HCT116 (cell line): ENCODE data around the gene RAP2B. TPM values are rescaled to one million over a fixed set of nuclear protein-coding genes. Genes with fewer than 3 reads are reported as not detected.

Source experiments
- ATAC-seq: fragments of 200-7000 bp; cut with Tn5 transposase; 2 replicates; pipeline ENCODE4 v1.9.1; 2020; ENCODE audit warnings: mild to moderate bottlenecking, moderate library complexity
- BruUV-seq: library from RNA; stranded (reverse); fragments of 400-500 nt; replicated peaks from 2 replicates; lab custom pipeline; 2021; lab: Mats Ljungman, UMichigan
- CTCF ChIA-PET: fragments of 300-600 bp; sonication (Branson Sonifier 250); formaldehyde crosslinking; loops from one replicate; lab custom pipeline; 2021; ENCODE audit warnings: antibody characterized with exemption; lab: Charles Lee
- POLR2A ChIA-PET: fragments of 300-600, 350-600 bp; sonication (Branson Sonifier 250); formaldehyde crosslinking; loops from one replicate; lab custom pipeline; 2021; ENCODE audit warnings: antibody characterized with exemption; lab: Charles Lee
- RAD21 ChIA-PET, 2 experiments: fragments of 300-600 bp; sonication (Branson Sonifier 250); formaldehyde crosslinking; loops; one replicate each; lab custom pipeline; 2023; ENCODE audit warnings: low total read pairs in 2 of 2; ENCODE audit not compliant: uncharacterized antibody in 2 of 2, unreplicated experiment in 2 of 2, low non-redundant PET in 1 of 2; lab: Charles Lee
- DNase-seq: peaks from one replicate; pipeline ENCODE4 v3.0.0-alpha.2; 2010; ENCODE audit warnings: low read depth, low spot score
- H2AFZ ChIP-seq: fragments of 200-600 bp; shearing (Covaris generic), sonication (generic); 2 replicates; pipeline ENCODE4 v1.6.1; 2017; ENCODE audit warnings: low read depth, mixed run types, mixed read lengths, antibody characterized with exemption, low read length; ENCODE audit not compliant: poor library complexity, severe bottlenecking
- H3K27ac ChIP-seq: 2 replicates; pipeline ENCODE4 v1.5.1; 2012; ENCODE audit warnings: low read depth, low read length
- H3K27me3 ChIP-seq: fragments of 200-600 bp; sonication (generic); 2 replicates; pipeline ENCODE4 v1.6.1; 2016; ENCODE audit warnings: mixed run types, low read length, mixed read lengths; ENCODE audit not compliant: insufficient read depth
- H3K36me3 ChIP-seq, 2 experiments: fragments of 200-500 bp in 1 of 2; fragments of 200-600 bp in 1 of 2; sonication (Bioruptor generic) in 1 of 2; sonication (generic) in 1 of 2; 2 replicates each; pipeline versions ENCODE4 v1.5.1 to v1.6.1; 2014 to 2016; ENCODE audit warnings: low read length in 2 of 2, inconsistent platforms in 1 of 2, mixed read lengths in 1 of 2, mixed run types in 1 of 2; ENCODE audit not compliant: insufficient read depth in 2 of 2, control insufficient read depth in 1 of 2
- H3K4me1 ChIP-seq, 2 experiments: fragments of 200-600 bp in 1 of 2; sonication (generic) in 1 of 2; 2 replicates each; pipeline versions ENCODE4 v1.5.1 to v1.6.1; 2012 to 2017; ENCODE audit warnings: low read length in 2 of 2, inconsistent platforms in 1 of 2, mild to moderate bottlenecking in 1 of 2, mixed read lengths in 1 of 2, mixed run types in 1 of 2, moderate library complexity in 1 of 2; ENCODE audit not compliant: insufficient read depth in 2 of 2, control insufficient read depth in 1 of 2
- H3K4me2 ChIP-seq: fragments of 200-600 bp; sonication (generic); 2 replicates; pipeline ENCODE4 v1.6.1; 2017; ENCODE audit warnings: mixed run types, low read length, mixed read lengths
- H3K4me3 ChIP-seq, 2 experiments: fragments of 200-600 bp in 1 of 2; sonication (generic) in 1 of 2; replicated peaks in 1 of 2; 2 replicates each; pipeline ENCODE4 v1.5.1; 2011 to 2016; ENCODE audit warnings: low read length in 2 of 2, control low read depth in 1 of 2, low read depth in 1 of 2, mild to moderate bottlenecking in 1 of 2, mixed read lengths in 1 of 2, mixed run types in 1 of 2
- H3K79me2 ChIP-seq: fragments of 200-600 bp; sonication (generic); 2 replicates; pipeline ENCODE4 v1.6.1; 2017; ENCODE audit warnings: mild to moderate bottlenecking, mixed run types, low read length, moderate library complexity, mixed read lengths; ENCODE audit not compliant: insufficient read depth
- H3K9ac ChIP-seq: fragments of 200-600 bp; sonication (generic); 2 replicates; pipeline ENCODE4 v1.6.1; 2016; ENCODE audit warnings: low read length, mixed read lengths
- H3K9me2 ChIP-seq: fragments of 200-600 bp; sonication (generic), shearing (Covaris generic); 2 replicates; pipeline ENCODE4 v1.6.1; 2017; ENCODE audit warnings: mixed run types, mild to moderate bottlenecking, moderate library complexity; ENCODE audit not compliant: insufficient read depth
- H3K9me3 ChIP-seq, 2 experiments: fragments of 200-500 bp in 1 of 2; fragments of 200-600 bp in 1 of 2; sonication (Bioruptor generic) in 1 of 2; sonication (generic) in 1 of 2; 2 replicates each; pipeline ENCODE4 v1.6.1; 2014 to 2017; ENCODE audit warnings: low read length in 2 of 2, mixed read lengths in 2 of 2, inconsistent platforms in 1 of 2, low read depth in 1 of 2, mild to moderate bottlenecking in 1 of 2, mixed run types in 1 of 2, moderate library complexity in 1 of 2; ENCODE audit not compliant: control insufficient read depth in 1 of 2, insufficient read depth in 1 of 2
- H4K20me1 ChIP-seq: fragments of 200-600 bp; sonication (generic), shearing (Covaris generic); 2 replicates; pipeline ENCODE4 v1.6.1; 2017; ENCODE audit warnings: mixed run types, mild to moderate bottlenecking, moderate library complexity; ENCODE audit not compliant: insufficient read depth
- CEBPB ChIP-seq: IDR thresholded peaks from 2 replicates; pipeline ENCODE4 v1.6.1; 2012; ENCODE audit warnings: low read depth
- EGR1 ChIP-seq: IDR thresholded peaks from 2 replicates; pipeline ENCODE4 v1.6.1; 2012; ENCODE audit warnings: low read depth
- ELF1 ChIP-seq: IDR thresholded peaks from 2 replicates; pipeline ENCODE4 v1.6.1; 2012; ENCODE audit warnings: low read depth, borderline replicate concordance
- EZH2 ChIP-seq: fragments of 200-600 bp; sonication (generic); IDR thresholded peaks from 2 replicates; pipeline ENCODE4 v1.6.1; 2017; ENCODE audit warnings: antibody characterized with exemption, mixed run types
- EZH2phosphoT487 ChIP-seq: fragments of 200-600 bp; IDR thresholded peaks from 2 replicates; pipeline ENCODE4 v1.6.1; 2018; ENCODE audit warnings: antibody characterized with exemption, borderline replicate concordance
- FOSL1 ChIP-seq: IDR thresholded peaks from 2 replicates; pipeline ENCODE4 v1.6.1; 2012; ENCODE audit warnings: low read depth
- RAD21 ChIP-seq: IDR thresholded peaks from 2 replicates; pipeline ENCODE4 v1.6.1; 2012; ENCODE audit warnings: low read depth, mild to moderate bottlenecking
- SIN3A ChIP-seq: IDR thresholded peaks from 2 replicates; pipeline ENCODE4 v1.6.1; 2012; ENCODE audit warnings: low read depth
- SP1 ChIP-seq: IDR thresholded peaks from 2 replicates; pipeline ENCODE4 v1.6.1; 2012; ENCODE audit warnings: low read depth
- SRF ChIP-seq: IDR thresholded peaks from 2 replicates; pipeline ENCODE4 v1.6.1; 2012; ENCODE audit warnings: low read depth
- TCF7L2 ChIP-seq: IDR thresholded peaks from 2 replicates; pipeline ENCODE4 v1.7.0; 2011; ENCODE audit warnings: borderline replicate concordance, inconsistent platforms; ENCODE audit not compliant: insufficient read depth, insufficient read length; ENCODE audit errors: extremely low read depth
- YY1 ChIP-seq: IDR thresholded peaks from 2 replicates; pipeline ENCODE4 v1.6.1; 2011; ENCODE audit warnings: low read length, low read depth, moderate library complexity, mild to moderate bottlenecking; ENCODE audit not compliant: insufficient replicate concordance; ENCODE audit errors: extremely low read depth
- ZFX ChIP-seq: fragments of 450-650 bp; IDR thresholded peaks from 2 replicates; pipeline ENCODE4 v1.6.1; 2017
- ZNF274 ChIP-seq: fragments of 200-500 bp; sonication (Bioruptor generic); IDR thresholded peaks from 2 replicates; pipeline ENCODE4 v1.6.1; 2014; ENCODE audit warnings: mild to moderate bottlenecking, low read depth, low read length, inconsistent platforms
- intact Hi-C: fragments of 100-400 bp; cut with micrococcal nuclease; formaldehyde crosslinking; loops from 2 replicates; pipeline ENCODE4 v1.10.0; 2022
- total RNA-seq: library from RNA; stranded (reverse); gene quantifications from one replicate; pipeline ENCODE4 v1.2.1, GENCODE V29; 2021; ENCODE audit not compliant: unreplicated experiment
- TF ChIP-seq, protein P1 (sequence below): IDR thresholded peaks from 2 replicates; pipeline ENCODE4 v1.6.1; 2012; ENCODE audit warnings: low read depth
- TF ChIP-seq, protein P2 (sequence below): IDR thresholded peaks from 2 replicates; pipeline ENCODE4 v1.6.1; 2012
- TF ChIP-seq, protein P3 (sequence below): IDR thresholded peaks from 2 replicates; pipeline ENCODE4 v1.6.1; 2012
- TF ChIP-seq, protein P4 (sequence below), 3 experiments: fragments of 200-600 bp in 1 of 3; sonication (generic) in 1 of 3; IDR thresholded peaks in 2 of 3; conservative IDR thresholded peaks in 1 of 3; 2 replicates each; pipeline ENCODE4 v1.5.1; 2012 to 2017; ENCODE audit warnings: low read depth in 2 of 3, low read length in 2 of 3, antibody characterized with exemption in 1 of 3, borderline replicate concordance in 1 of 3, control low read depth in 1 of 3, mild to moderate bottlenecking in 1 of 3, mixed read lengths in 1 of 3, mixed run types in 1 of 3, moderate library complexity in 1 of 3; ENCODE audit not compliant: insufficient read depth in 1 of 3
- TF ChIP-seq, protein P5 (sequence below): IDR thresholded peaks from 2 replicates; pipeline ENCODE4 v1.6.1; 2011; ENCODE audit warnings: mild to moderate bottlenecking, low read length, moderate library complexity; ENCODE audit not compliant: insufficient replicate concordance; ENCODE audit errors: extremely low read depth

The RAP2B gene
- total RNA-seq, 1 experiment from 2014 or later: 24.2 TPM

DNA sequence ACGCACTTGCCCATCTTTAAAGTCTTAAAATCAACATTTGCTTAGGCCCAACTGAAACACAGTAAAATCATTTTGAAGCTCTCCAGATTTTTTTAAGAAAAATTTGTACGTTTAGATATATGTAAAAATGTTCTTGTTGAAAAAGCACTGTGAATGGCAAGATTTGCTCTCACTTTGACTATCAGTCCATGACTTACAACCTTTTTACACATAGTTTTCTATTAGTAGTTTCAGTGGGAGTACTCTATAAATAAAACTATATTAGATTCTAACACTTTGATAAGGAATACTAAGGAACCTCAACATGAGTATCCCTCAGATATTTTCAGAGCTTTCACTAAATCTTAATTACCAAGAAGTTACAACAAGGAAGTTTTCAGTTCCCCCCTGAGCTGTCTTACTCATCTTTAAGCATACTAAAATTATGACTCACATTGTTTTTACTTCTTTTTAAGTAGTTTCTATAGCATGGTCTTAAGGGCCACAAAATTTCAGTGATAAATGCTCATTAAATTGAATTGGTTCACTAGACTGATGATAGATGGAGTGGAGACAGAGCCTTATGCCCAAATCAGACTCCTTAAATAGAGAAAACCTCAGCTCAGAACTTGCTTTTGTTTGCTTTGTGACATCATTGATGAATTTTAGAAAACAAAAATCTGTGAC lies 31.6 kb upstream of the RAP2B start:
- ChIA-PET CTCF (interaction anchor here (0.6 kb wide), 1 partner anchor 68 kb away, joined by 3 read pairs; no protein-coding TSS in a partner anchor), RAD21 (no interaction called here), POLR2A (interaction anchor here (1.1 kb wide), 1 partner anchor 30 kb away, joined by 5 read pairs; no protein-coding TSS in a partner anchor)
- H3K79me2 ChIP-seq: no peaks in the 10 kb centered on the region
- no peaks in the 10 kb centered on the region for H3K36me3 ChIP-seq
- no peaks in the 10 kb centered on the region for H3K9me2 ChIP-seq
- peak; percentile 57 for DNase-seq
- peak overlapping the region; percentile 74 for H3K4me2 ChIP-seq
- H3K4me1 ChIP-seq: peaks cover 11 to 19% of the 10 kb centered on the region in 2 experiments
- no peaks in the 10 kb centered on the region for H3K27me3 ChIP-seq
- H2AFZ ChIP-seq: peak overlapping the region; percentile 98
- H3K9me3 ChIP-seq: no peaks in the 10 kb centered on the region
- H3K9ac ChIP-seq: peak overlapping the region; percentile 39
- H3K4me3 ChIP-seq: peak overlapping the region in 1 of 2 experiments; percentile 31; a peak in 2 of 4 replicates
- peak; percentile 75 for ATAC-seq
- intact Hi-C loops: no loop called here
- peak overlapping the region; percentile 66 for H3K27ac ChIP-seq
- no peaks in the 10 kb centered on the region for H4K20me1 ChIP-seq
- no TSS peak for BruUV-seq
- TF ChIP-seq, protein P1, sequence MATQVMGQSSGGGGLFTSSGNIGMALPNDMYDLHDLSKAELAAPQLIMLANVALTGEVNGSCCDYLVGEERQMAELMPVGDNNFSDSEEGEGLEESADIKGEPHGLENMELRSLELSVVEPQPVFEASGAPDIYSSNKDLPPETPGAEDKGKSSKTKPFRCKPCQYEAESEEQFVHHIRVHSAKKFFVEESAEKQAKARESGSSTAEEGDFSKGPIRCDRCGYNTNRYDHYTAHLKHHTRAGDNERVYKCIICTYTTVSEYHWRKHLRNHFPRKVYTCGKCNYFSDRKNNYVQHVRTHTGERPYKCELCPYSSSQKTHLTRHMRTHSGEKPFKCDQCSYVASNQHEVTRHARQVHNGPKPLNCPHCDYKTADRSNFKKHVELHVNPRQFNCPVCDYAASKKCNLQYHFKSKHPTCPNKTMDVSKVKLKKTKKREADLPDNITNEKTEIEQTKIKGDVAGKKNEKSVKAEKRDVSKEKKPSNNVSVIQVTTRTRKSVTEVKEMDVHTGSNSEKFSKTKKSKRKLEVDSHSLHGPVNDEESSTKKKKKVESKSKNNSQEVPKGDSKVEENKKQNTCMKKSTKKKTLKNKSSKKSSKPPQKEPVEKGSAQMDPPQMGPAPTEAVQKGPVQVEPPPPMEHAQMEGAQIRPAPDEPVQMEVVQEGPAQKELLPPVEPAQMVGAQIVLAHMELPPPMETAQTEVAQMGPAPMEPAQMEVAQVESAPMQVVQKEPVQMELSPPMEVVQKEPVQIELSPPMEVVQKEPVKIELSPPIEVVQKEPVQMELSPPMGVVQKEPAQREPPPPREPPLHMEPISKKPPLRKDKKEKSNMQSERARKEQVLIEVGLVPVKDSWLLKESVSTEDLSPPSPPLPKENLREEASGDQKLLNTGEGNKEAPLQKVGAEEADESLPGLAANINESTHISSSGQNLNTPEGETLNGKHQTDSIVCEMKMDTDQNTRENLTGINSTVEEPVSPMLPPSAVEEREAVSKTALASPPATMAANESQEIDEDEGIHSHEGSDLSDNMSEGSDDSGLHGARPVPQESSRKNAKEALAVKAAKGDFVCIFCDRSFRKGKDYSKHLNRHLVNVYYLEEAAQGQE: no peak
- no peak for TF ChIP-seq EZH2
- TF ChIP-seq FOSL1: peak; percentile 90
- TF ChIP-seq SIN3A: no peak
- TF ChIP-seq YY1: no peak
- TF ChIP-seq EZH2phosphoT487: no peak
- no peak for TF ChIP-seq ZFX
- TF ChIP-seq, protein P2, sequence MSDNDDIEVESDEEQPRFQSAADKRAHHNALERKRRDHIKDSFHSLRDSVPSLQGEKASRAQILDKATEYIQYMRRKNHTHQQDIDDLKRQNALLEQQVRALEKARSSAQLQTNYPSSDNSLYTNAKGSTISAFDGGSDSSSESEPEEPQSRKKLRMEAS: no peak
- TF ChIP-seq RAD21: peak; percentile 18; the same call in 1 of the 2 replicates
- no peak for TF ChIP-seq ZNF274
- no peak for TF ChIP-seq EGR1
- no peak for TF ChIP-seq SRF
- TF ChIP-seq, protein P3, sequence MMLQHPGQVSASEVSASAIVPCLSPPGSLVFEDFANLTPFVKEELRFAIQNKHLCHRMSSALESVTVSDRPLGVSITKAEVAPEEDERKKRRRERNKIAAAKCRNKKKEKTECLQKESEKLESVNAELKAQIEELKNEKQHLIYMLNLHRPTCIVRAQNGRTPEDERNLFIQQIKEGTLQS: no peak
- TF ChIP-seq TCF7L2: no peak
- TF ChIP-seq SP1: peak; percentile 70
- TF ChIP-seq, protein P4, sequence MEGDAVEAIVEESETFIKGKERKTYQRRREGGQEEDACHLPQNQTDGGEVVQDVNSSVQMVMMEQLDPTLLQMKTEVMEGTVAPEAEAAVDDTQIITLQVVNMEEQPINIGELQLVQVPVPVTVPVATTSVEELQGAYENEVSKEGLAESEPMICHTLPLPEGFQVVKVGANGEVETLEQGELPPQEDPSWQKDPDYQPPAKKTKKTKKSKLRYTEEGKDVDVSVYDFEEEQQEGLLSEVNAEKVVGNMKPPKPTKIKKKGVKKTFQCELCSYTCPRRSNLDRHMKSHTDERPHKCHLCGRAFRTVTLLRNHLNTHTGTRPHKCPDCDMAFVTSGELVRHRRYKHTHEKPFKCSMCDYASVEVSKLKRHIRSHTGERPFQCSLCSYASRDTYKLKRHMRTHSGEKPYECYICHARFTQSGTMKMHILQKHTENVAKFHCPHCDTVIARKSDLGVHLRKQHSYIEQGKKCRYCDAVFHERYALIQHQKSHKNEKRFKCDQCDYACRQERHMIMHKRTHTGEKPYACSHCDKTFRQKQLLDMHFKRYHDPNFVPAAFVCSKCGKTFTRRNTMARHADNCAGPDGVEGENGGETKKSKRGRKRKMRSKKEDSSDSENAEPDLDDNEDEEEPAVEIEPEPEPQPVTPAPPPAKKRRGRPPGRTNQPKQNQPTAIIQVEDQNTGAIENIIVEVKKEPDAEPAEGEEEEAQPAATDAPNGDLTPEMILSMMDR (IDR thresholded peaks at IDR 0.05 in 2 of 3, conservative IDR thresholded peaks at IDR 0.05 in 1 of 3; ENCODE audit: borderline replicate concordance in 1 of 3, insufficient read depth in 1 of 3, low read depth in 2 of 3, low read length in 2 of 3): no peak
- TF ChIP-seq, protein P5, sequence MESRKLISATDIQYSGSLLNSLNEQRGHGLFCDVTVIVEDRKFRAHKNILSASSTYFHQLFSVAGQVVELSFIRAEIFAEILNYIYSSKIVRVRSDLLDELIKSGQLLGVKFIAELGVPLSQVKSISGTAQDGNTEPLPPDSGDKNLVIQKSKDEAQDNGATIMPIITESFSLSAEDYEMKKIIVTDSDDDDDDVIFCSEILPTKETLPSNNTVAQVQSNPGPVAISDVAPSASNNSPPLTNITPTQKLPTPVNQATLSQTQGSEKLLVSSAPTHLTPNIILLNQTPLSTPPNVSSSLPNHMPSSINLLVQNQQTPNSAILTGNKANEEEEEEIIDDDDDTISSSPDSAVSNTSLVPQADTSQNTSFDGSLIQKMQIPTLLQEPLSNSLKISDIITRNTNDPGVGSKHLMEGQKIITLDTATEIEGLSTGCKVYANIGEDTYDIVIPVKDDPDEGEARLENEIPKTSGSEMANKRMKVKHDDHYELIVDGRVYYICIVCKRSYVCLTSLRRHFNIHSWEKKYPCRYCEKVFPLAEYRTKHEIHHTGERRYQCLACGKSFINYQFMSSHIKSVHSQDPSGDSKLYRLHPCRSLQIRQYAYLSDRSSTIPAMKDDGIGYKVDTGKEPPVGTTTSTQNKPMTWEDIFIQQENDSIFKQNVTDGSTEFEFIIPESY: no peak
- no peak for TF ChIP-seq CEBPB
- TF ChIP-seq ELF1: no peak
